Measurements from ENCODE around the gene ABCD3.
"Not testable (repeated sequence)": the region's sequence is repeated elsewhere in the genome, so short reads cannot be mapped to it uniquely, and the experiment has no call there.

DNA sequence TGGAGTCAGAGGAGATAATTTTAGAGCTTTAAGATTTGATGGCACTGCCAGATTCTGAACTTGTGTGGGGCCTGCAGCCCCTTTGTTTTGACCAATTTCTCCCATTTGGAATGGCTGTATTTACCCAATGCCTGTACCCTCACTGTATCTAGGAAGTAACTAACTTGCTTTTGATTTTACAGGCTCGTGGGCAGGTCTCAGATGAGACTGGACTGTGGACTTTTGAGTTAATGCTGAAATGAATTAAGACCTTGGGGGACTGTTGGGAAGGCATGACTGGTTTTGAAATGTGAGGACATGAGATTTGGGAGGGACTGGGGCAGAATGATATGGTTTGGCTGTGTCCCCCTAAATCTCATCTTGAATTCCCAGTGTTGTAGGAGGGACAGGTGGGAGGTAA is 11.9 kb downstream of the ABCD3 start:
- TF ChIP-seq, protein P1, sequence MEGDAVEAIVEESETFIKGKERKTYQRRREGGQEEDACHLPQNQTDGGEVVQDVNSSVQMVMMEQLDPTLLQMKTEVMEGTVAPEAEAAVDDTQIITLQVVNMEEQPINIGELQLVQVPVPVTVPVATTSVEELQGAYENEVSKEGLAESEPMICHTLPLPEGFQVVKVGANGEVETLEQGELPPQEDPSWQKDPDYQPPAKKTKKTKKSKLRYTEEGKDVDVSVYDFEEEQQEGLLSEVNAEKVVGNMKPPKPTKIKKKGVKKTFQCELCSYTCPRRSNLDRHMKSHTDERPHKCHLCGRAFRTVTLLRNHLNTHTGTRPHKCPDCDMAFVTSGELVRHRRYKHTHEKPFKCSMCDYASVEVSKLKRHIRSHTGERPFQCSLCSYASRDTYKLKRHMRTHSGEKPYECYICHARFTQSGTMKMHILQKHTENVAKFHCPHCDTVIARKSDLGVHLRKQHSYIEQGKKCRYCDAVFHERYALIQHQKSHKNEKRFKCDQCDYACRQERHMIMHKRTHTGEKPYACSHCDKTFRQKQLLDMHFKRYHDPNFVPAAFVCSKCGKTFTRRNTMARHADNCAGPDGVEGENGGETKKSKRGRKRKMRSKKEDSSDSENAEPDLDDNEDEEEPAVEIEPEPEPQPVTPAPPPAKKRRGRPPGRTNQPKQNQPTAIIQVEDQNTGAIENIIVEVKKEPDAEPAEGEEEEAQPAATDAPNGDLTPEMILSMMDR (IDR thresholded peaks at IDR 0.05; ENCODE audit: low read length), result not testable (repeated sequence)
- not testable (repeated sequence) for TF ChIP-seq EZH2phosphoT487 (IDR thresholded peaks at IDR 0.05; ENCODE audit: low read length); EZH2 (optimal IDR thresholded peaks at IDR 0.05; ENCODE audit: low read depth, low read length)

Data from MM.1S (cell line).